Adipose tissue (tissue), 3 donors: Measurements from ENCODE around the gene OR6K3. TPM values are rescaled to one million over a fixed set of nuclear protein-coding genes. Genes with fewer than 3 reads are reported as not detected.
"Not testable (repeated sequence)": the region's sequence is repeated elsewhere in the genome, so short reads cannot be mapped to it uniquely, and the experiment has no call there.

Experiments
- H3K27ac ChIP-seq: one replicate; pipeline ENCODE4 v1.5.1; 2013; ENCODE audit warnings: low read depth, low read length
- WGBS, 3 donors: extraction: QIAGEN DNeasy Blood & Tissue Kit; methylation state at CpG; one replicate each; pipeline ENCODE4 v1.1.7; 2013; 5-methylcytosine and 5-hydroxymethylcytosine counted together
- polyA plus RNA-seq, 3 donors: library from polyadenylated mRNA; stranded (reverse); fragments of 200-250 nt; gene quantifications; one replicate each; pipeline ENCODE4 v1.2.3, GENCODE V29; 2013
- donor health status: healthy with polysubstance abuse.
- donor health status: Bipolar disorder and iron deficiency.
- donor health status: healthy.

OR6K3 gene, protein sequence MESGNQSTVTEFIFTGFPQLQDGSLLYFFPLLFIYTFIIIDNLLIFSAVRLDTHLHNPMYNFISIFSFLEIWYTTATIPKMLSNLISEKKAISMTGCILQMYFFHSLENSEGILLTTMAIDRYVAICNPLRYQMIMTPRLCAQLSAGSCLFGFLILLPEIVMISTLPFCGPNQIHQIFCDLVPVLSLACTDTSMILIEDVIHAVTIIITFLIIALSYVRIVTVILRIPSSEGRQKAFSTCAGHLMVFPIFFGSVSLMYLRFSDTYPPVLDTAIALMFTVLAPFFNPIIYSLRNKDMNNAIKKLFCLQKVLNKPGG
- not detected for polyA plus RNA-seq

DNA sequence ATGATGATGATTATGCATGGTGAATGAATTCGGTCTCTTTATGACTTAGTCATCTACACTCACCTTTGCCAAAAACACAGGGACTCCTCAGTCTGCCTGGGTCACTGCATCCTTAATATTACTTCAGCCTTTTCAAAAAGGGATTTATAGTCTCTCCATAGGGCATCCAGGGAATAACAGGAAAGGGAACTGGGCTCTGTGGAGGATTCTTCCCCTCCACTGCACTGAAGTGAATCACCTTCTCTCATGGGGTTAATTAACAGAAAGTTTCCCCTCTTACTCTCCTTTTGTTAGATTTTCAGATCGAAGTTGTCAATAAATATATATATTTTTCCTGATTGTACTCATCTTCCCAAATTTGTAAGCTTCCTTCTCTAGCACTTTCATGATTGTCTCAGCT, at the start of gene OR6K3:
Gene OR6K3, minus strand, starts transcription at position 101 of the 400 bp plus-strand sequence. CDS start 2,605 bp downstream, outside the sequence.
- H3K27ac ChIP-seq: no peak within 1 kb of the TSS
- 69 to 75% (median 74%) methylated on average over 2 of the region's 2 CpGs for WGBS, 3 donors

DNA sequence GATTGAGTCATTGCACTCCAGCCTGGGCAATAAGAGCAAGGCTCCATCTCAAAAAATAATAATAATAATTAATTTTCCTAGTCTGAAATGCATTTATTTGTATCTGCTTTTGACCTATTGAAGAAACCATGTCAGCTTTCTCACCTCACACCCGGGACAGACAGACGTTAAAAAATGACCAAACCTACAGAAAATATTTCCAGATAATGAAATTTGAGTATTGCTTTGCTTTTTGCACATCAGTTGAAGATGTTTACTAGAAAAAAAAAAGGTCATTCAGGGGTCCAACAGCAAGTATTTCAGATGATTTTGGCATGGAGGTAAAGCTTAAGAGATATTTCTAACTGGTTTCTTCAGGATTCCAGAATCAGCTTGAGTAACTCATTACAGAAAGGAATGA, 33.9 kb upstream of the OR6K3 start, which contains the start of gene OR6K6:
Gene OR6K6, plus strand, starts transcription at position 301 of the 400 bp plus-strand sequence. CDS start 168 bp downstream, outside the sequence.
- no peak within 1 kb of the TSS for H3K27ac ChIP-seq
- whole genome bisulfite sequencing, 3 donors: 65 to 83% (median 82%) methylated on average over 2 of the region's 2 CpGs

DNA sequence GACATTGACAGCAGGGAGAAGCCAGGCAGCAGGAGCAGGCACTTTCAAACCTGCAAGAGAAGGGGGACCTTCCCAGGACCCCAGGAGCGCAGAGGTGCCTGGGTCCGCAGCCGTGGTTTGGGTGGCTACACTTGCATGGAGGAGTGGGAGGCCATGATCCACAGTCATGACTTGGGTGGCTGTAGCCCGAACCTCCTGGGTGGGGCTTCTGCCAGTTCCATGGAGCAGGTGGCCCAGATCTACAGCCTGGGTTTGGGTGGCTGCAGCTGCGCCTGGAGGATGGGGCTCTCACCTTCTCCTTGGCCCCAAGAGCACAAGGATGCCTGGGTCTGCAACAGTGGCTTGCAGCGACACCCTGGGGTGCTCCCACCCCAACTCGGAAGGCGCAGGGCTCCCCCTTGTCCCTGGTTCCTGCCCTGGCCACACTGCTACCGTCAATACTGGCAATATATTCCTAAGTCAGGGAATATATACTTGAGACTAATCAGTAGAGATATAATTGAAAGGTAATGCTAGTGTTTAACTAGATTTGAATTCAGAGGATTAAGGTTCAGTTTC, 31.7 kb upstream of the OR6K3 start:
- 81 to 95% (median 94%) methylated on average over 9 of the region's 9 CpGs for WGBS, 3 donors
- H3K27ac ChIP-seq: no peak overlapping the region

DNA sequence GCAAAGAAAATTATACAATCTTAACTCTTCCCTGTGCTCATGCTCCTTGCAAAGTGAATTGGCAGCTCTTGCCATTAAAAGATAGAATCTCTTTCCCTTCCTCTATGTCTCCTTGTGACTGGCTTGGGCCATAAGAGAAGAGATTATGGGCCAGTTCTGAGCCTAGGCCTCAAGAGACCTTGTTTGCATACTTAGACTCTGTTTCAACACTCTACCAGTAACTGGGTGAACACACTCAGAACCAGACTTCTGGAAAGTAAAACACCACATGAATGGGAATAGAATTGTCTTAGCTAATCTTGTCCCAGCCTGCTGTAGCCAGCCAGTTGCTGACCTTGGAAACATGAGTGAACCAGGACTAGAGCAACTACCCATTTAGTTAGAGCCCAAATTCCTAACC, 15.3 kb upstream of the OR6K3 start:
- no peak overlapping the region for H3K27ac ChIP-seq

DNA sequence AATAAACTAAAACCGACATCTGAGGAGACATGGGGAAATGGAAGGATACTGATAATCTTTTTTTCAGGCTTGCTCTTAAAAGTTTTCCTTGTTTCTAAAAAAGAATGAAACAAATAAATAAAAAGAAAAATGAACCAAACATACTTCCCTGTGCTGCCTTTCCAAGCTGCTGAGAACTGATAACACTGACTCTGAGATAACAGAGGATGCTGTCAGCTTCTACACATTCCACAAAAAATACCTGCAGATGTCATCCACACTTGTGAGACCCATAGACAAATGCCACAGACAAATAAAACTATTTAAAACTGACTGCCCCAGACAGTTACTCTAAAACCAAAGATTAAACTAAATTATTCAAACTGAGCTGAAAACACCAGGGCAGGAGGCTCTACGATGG, 12.0 kb upstream of the OR6K3 start:
- no peak overlapping the region for H3K27ac ChIP-seq
- WGBS, 3 donors: 52 to 73% (median 64%) methylated on average over 2 of the region's 2 CpGs

DNA sequence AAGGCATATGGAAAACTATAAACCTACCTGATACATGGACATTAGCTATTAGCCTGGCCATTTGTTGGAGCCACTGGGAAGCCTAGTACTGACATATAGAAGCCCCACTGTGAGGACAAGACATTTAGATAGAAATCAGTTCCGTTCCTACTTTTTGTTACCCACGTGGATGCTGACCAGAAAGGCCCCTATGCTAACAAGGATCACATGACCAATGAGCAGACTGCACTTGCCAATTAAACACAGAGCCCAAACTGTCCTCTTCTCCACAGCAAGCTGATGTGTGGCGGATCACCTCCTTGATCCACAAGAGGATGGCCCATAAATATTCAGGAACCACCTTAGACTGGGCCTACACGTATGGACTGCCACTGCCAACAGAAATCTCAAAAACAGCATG, 11.2 kb upstream of the OR6K3 start:
- 62 to 87% (median 86%) methylated on average over 4 of the region's 4 CpGs for WGBS, 3 donors
- no peak overlapping the region for H3K27ac ChIP-seq

DNA sequence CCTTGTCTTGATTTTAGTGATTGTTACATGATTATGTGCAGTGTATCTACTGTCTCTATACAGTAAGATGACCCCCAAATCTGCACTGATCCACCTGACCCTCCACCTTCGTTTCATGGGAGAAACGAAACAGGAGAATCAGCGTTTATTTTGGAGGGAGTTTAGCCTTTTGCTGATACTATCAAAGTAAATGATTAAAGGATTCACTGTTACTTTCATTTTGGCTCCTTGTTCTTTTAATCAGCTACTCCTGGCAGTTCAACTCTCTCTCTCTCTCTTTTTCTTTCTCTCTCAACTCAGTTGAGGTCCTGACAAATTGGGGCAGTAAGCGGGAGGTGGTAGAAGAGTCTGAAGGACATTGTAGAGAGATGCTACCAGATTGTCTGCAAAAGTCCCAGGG, 9.9 kb upstream of the OR6K3 start:
- no peak overlapping the region for H3K27ac ChIP-seq
- 41 to 81% (median 75%) methylated on average over 4 of the region's 4 CpGs for WGBS, 3 donors

DNA sequence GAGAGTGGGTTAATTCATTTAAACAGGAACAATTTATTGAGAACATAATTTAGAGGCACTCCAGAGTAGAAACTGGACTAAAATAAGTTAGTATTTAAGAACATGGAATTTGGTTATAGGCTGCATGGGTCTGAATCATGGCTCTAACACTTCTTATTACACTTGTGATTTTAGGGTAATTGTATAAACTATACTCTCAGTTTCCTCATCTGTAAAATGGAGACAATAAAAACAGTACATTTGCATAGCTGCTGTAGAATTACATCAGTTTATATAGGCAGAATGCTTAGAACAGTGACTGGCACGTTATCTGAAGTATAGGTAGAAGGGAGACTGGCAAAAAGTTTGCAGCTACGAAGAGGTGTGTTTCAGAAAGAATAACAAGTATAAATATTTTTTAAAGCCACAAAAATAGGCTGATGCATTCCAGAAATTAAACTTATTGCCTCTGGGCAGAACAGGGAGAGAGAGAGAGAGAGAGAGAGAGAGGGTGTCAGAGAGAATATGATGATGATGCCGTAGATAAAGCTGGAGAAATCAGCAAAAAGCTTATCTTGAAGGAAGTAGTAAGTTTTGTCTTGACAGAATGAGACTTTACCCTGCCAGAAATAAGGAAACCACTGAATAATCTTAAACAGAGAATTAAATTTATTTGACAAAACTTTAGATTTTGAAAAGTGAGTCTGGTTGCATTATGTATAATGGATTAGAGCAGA, 8.1 kb upstream of the OR6K3 start:
- H3K27ac ChIP-seq: no peak overlapping the region
- WGBS, 3 donors: 61 to 65% (median 64%) methylated on average over 3 of the region's 3 CpGs

DNA sequence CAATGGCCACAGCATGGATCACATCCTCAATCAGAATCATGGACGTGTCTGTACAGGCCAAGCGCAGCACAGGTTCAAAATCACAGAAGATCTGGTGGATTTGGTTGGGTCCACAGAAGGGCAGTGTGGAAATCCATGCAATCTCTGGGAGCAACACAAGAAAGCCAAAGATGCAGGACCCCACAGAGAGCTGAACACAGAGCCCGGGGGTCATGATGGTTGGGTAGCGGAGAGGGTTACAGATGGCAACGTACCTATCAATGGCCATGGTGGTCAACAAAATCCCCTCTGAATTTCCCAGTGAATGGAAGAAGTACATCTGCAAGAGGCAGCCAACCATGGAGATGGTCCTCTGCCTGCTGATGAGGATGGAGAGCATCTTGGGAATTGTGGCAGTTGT, 3.9 kb upstream of the OR6K3 start:
- 77 to 97% (median 93%) methylated on average over 5 of the region's 5 CpGs for WGBS, 3 donors
- no peak overlapping the region for H3K27ac ChIP-seq

DNA sequence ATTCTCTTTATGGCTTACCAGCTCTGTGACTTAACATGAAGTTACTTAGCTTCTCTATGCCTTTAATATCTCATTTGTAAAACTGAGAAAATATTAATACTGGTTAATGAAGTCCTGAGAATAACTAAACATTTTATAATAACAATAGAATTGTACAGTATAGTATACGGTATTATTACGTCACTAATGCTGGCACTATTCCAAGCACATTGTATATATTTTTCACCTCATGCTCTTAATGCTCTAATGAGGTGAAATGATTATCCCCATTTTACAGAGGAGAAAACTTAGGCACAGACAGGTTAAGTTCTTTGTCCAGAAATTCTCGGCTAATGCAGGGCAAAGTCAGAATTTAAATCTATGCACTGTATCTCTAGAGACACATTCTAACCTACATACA, 856 bp downstream of the OR6K3 start:
- H3K27ac ChIP-seq: no peak overlapping the region
- 61 to 70% (median 66%) methylated on average over 3 of the region's 3 CpGs for WGBS, 3 donors

DNA sequence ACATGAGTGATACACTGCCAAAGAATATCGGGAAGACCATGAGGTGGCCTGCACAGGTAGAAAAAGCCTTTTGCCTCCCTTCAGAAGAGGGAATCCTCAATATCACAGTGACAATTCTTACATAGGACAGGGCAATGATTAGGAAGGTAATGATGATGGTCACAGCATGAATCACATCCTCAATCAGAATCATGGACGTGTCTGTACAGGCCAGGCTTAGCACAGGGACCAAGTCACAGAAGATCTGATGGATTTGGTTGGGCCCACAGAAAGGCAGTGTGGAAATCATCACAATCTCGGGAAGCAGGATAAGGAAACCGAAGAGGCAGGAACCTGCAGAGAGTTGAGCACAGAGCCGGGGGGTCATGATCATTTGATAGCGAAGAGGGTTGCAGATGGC, 3.2 kb downstream of the OR6K3 start:
- H3K27ac ChIP-seq: no peak overlapping the region
- WGBS, 3 donors: 70 to 83% (median 81%) methylated on average over 6 of the region's 6 CpGs

DNA sequence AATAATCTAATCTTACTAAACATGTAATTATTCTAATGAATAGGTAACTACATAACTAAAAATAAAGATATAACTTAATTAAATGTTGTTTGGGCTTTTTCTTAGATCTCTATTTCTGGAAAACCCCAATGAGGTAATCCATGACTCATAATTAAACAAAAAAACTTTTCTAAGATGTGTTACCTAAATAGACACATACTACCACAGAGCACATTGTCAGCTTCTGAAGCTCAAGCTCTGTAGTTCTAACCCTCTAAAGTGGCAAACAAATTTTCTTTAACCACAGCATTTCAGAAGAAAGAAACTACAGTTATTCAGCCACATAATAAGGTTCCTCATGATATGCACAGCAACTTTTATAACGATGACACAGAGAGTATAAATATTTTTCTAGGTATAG, 4.2 kb downstream of the OR6K3 start:
- 68 to 89% (median 87%) methylated on average over 1 of the region's 1 CpG for WGBS, 3 donors

DNA sequence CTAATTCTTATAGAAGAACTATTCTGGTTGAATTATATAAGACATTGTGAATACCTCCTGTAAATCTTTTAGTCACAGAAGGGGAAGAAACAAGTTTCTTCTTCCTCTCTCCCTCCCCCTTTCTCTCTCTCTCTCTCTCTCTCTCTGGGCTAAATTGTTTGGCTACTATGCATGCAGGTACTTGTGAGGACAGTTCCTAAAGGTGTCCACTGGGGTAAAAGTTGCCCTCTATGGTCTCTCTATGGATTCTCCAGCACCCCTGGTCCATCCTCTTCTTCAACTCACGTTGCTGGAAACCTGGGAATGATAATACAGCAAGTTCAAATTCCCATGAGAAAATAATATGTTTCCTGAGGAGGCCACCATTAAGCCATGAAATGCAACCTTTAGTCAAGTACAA, 5.8 kb downstream of the OR6K3 start:
- no peak overlapping the region for H3K27ac ChIP-seq
- 13 to 61% (median 52%) methylated on average over 1 of the region's 1 CpG for WGBS, 3 donors

More for the DNA sequence above, 4.2 kb downstream of the OR6K3 start:
- H3K27ac ChIP-seq: no peak overlapping the region

DNA sequence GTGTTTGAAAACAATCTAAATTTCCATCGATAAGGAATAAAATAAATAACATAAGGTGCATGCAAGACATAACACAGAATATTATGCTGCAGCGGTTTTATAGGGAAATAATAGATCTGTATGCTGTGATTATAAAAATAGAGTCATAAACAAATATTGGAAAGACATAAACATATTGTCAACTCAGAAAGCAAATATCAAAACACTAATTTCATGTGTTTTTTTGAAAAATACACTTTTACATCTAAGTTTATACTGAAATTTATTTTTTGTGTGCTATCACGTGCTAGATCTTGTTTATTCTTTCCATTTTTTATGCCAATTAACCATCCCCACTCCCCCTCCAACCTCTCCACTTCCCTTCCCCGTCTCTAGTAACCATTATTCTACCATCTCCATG, 9.4 kb downstream of the OR6K3 start:
- no peak overlapping the region for H3K27ac ChIP-seq
- 54 to 72% (median 66%) methylated on average over 4 of the region's 4 CpGs for WGBS, 3 donors

DNA sequence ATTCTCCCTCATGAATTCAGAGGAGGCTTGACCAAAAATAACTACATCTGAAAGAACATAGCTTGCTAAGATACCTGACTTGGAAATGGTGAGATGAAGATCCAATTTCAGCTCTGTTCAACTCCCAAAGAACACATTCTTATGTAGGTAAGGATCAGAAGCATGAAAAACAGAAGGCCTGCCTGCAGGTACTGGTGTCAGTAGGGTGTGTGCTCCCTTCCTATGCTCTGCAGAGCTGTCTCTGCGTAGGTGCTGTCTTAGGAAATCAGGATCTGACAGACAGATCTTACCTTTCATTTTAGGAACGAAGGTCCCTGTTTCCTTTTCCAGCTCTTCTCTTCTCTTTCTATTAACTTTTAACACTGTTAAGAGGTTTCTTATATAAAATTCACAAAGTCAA, 14.4 kb downstream of the OR6K3 start:
- no peak overlapping the region for H3K27ac ChIP-seq
- 45 to 82% (median 74%) methylated on average over 2 of the region's 2 CpGs for WGBS, 3 donors

DNA sequence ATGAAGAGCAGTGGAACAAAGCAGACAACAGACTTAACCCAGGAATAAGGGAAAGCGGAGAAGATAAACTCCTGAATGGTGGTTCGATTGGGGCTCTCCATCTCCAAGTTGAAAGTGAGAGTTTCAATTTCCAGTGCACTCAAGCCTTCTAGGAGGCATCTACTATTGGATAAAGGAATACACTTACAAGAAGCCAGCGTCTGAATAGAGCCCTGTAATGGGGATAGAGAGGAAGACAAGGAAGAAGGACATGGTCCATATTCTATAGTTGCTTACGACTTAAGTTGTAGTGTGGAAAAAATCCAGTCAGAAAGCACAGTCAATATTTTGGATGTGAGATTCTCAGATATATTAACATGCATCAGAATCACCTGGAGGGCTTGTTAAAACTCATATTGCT, 20.0 kb downstream of the OR6K3 start, which contains the start of gene OR6K2:
Gene OR6K2, minus strand, starts transcription at position 101 of the 400 bp plus-strand sequence. Its CDS starts 0 bp downstream, at position 101.
- 68 to 88% (median 85%) methylated on average over 4 of the region's 4 CpGs for WGBS, 3 donors
- H3K27ac ChIP-seq: no peak within 1 kb of the TSS

DNA sequence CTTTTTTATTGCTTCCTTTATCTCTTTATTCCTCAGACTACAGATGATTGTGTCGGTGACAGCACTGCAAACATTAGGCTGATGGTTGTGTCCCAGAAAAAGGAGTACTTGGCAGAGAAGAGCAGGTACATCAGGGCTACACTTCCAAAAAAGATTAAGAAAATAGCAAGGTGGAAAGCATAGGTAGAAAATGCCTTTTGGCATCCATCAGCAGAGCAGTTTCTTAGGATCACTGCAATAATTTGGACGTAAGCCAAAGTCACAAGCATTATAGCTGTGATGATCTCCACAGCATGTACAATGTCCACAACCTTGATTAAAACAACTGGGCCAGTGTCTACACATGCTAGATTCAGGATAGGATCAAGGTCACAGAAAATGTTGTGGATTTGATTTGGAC, 25.9 kb downstream of the OR6K3 start:
- 51 to 80% (median 71%) methylated on average over 2 of the region's 2 CpGs for WGBS, 3 donors
- no peak overlapping the region for H3K27ac ChIP-seq

DNA sequence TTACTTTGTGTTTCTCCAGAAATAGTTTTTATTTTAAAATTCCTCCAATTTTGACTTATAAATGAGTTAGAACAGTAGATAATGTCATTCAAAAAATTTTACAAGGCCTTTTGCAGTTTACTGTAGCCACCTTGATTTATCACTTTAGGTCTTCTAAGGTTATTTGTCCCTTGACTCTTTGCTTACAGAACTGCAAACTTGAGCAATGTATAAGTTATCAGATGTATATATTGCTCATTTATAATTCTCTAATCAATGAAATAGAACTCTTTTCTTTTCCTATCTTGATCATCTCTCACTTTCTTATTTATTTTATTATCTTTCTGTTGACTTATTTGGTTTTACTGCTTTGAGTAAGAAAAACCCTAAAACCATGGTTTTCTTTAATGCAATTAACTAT, 28.2 kb downstream of the OR6K3 start:
- no peak overlapping the region for H3K27ac ChIP-seq

DNA sequence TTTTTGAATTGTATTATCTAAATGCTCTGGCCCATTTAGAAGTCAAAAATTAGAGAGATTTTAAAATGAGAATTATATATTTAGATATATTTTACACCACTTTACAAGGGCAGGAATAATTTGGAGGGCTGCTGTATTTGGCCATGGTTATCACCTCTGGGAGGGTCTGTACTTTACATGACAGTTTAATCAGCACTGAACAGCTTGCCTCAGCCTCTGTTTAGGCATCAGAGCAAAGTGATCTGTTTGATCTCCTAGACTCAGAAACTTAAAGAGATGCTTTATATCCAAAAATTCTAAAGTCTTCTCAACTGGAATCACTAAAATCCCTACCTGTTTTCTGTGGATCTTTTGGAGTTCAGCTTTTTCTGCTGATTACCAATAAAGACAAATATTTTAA, 28.6 kb downstream of the OR6K3 start:
- no peak overlapping the region for H3K27ac ChIP-seq

DNA sequence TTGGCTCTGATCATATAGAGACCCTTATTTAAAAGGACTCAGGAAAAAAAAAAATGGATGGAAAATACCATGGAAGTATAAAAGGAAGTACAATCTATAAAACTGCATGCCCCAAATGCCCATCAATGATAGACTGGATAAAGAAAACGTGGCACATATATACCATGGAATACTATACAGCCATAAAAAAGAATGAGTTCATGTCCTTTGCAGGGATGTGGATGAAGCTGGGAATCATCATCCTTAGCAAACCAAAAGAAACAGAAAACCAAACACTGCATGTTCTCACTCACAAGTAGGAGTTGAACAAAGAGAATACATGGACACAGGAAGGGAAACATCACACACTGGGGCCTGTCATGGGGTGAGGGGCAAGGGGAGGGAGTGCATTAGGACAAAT, 29.4 kb downstream of the OR6K3 start:
- WGBS, 3 donors: 32 to 65% (median 60%) methylated on average over 1 of the region's 1 CpG
- H3K27ac ChIP-seq: not testable (repeated sequence)
